ENCODE measurements around the gene KRT4. TPM values are rescaled to one million over a fixed set of nuclear protein-coding genes. Genes with fewer than 3 reads are reported as not detected.

The KRT4 gene
- total RNA-seq, 1 experiment from 2014 or later = not detected

- Histone ChIP-seq H3K4me1 (ENCODE audit: insufficient read depth, low read length) (peaks cover 5% of the 10 kb centered on the region; the same call in 1 of the 2 replicates), H2BK12ac (ENCODE audit: insufficient read length, low read depth, low read length) (no peak overlapping the region), H4K91ac (ENCODE audit: insufficient read length, low read depth, low read length) (no peak overlapping the region), H3K27me3 (ENCODE audit: insufficient read depth, low read length) (no peaks in the 10 kb centered on the region), H3K4me2 (ENCODE audit: insufficient read depth, insufficient read length, low read length) (no peak overlapping the region), H3K27ac (ENCODE audit: insufficient read length, low read depth, low read length) (no peak overlapping the region), H2BK20ac (ENCODE audit: low read depth, low read length, poor library complexity, severe bottlenecking) (no peak overlapping the region), H4K20me1 (ENCODE audit: control insufficient read depth, insufficient read depth, insufficient read length) (no peaks in the 10 kb centered on the region), H4K5ac (ENCODE audit: insufficient read length, low read depth, low read length) (no peak overlapping the region), H3K9me3 (ENCODE audit: control insufficient read depth, low read depth, low read length) (no peaks in the 10 kb centered on the region), H3K79me1 (ENCODE audit: insufficient read depth, low read depth, low read length, poor library complexity, severe bottlenecking) (no peaks in the 10 kb centered on the region), H4K8ac (replicated peaks; ENCODE audit: insufficient read length, low read depth, low read length) (no peak overlapping the region), H3K9ac (ENCODE audit: extremely low read depth, insufficient read length, low read length) (no peak overlapping the region), H3K23ac (ENCODE audit: insufficient read length, low read depth, low read length) (no peak overlapping the region), H3K18ac (ENCODE audit: insufficient read length, low read depth, low read length) (no peak overlapping the region), H2AFZ (ENCODE audit: low read length) (no peak overlapping the region), H2BK15ac (ENCODE audit: low read depth, low read length) (no peak overlapping the region), H3T11ph (ENCODE audit: low read length) (no peak overlapping the region), H3K23me2 (ENCODE audit: insufficient read length, low read depth, low read length, poor library complexity, severe bottlenecking) (no peaks in the 10 kb centered on the region), H3K14ac (ENCODE audit: insufficient read depth, low read length) (no peak overlapping the region), H2BK120ac (ENCODE audit: low read depth, low read length, poor library complexity, severe bottlenecking) (no peak overlapping the region), H3K56ac (ENCODE audit: insufficient read length, low read depth, low read length) (no peak overlapping the region), H2AK5ac (ENCODE audit: insufficient read length, low read length) (no peak overlapping the region), H3K79me2 (ENCODE audit: insufficient read depth, low read length) (no peaks in the 10 kb centered on the region), H2BK5ac (ENCODE audit: insufficient read length, low read length) (no peak overlapping the region), H3K4ac (ENCODE audit: low read depth, low read length) (no peak overlapping the region)
- Mint-ChIP-seq H3K4me3 (no peak overlapping the region), H3K27me3 (ENCODE audit: low read depth) (peaks cover 2% of the 10 kb centered on the region; the same call in 1 of the 2 replicates), H3K36me3 (ENCODE audit: insufficient read depth in 1 of 3, low read depth in 3 of 3) (no peaks in the 10 kb centered on the region), H3K9me3 (no peaks in the 10 kb centered on the region), H3K27ac (peak overlapping the region in 1 of 3 experiments; percentile 33; a peak in 1 of 7 replicates), H3K4me1 (peaks cover 5 to 7% of the 10 kb centered on the region in 2 experiments; a peak in 3 of 4 replicates)
- no CpG with 5 or more reads among the region's 4 CpGs for WGBS (ENCODE audit: extremely low coverage, insufficient read length, low lambda C conversion rate)
- TF ChIP-seq, protein P1, sequence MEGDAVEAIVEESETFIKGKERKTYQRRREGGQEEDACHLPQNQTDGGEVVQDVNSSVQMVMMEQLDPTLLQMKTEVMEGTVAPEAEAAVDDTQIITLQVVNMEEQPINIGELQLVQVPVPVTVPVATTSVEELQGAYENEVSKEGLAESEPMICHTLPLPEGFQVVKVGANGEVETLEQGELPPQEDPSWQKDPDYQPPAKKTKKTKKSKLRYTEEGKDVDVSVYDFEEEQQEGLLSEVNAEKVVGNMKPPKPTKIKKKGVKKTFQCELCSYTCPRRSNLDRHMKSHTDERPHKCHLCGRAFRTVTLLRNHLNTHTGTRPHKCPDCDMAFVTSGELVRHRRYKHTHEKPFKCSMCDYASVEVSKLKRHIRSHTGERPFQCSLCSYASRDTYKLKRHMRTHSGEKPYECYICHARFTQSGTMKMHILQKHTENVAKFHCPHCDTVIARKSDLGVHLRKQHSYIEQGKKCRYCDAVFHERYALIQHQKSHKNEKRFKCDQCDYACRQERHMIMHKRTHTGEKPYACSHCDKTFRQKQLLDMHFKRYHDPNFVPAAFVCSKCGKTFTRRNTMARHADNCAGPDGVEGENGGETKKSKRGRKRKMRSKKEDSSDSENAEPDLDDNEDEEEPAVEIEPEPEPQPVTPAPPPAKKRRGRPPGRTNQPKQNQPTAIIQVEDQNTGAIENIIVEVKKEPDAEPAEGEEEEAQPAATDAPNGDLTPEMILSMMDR (conservative IDR thresholded peaks at IDR 0.05) = no peak
- DNase-seq = no peak
These were observed 12.0 kb upstream of the KRT4 start for GRCh38 chr12:52825961-52826360.

Data from H9 (cell line).